Panc1 (cell line): ENCODE results near the gene PRPS2.

Experiments used
- CTCF ChIP-seq: fragments of 450-650 bp; IDR thresholded peaks from 2 replicates; pipeline ENCODE4 v1.5.1; 2017; ENCODE audit warnings: mild to moderate bottlenecking
- POLR2AphosphoS5 ChIP-seq: IDR thresholded peaks from 2 replicates; pipeline ENCODE4 v1.6.1; 2012; ENCODE audit warnings: mild to moderate bottlenecking, low read depth, low read length, moderate library complexity
- SIN3A ChIP-seq: IDR thresholded peaks from 2 replicates; pipeline ENCODE4 v1.6.1; 2012; ENCODE audit warnings: low read depth, mild to moderate bottlenecking, low read length, moderate library complexity, borderline replicate concordance; ENCODE audit not compliant: insufficient read depth
- TCF7L2 ChIP-seq: IDR thresholded peaks from 2 replicates; pipeline ENCODE4 v1.6.1; 2011; ENCODE audit warnings: mild to moderate bottlenecking, low read depth, low read length, inconsistent platforms
- TF ChIP-seq, protein P1 (sequence below), 2 experiments: IDR thresholded peaks; 2 replicates each; pipeline ENCODE4 v1.6.1; 2011 to 2012; ENCODE audit warnings: low read depth in 2 of 2, control low read depth in 1 of 2, low read length in 1 of 2, mild to moderate bottlenecking in 1 of 2, moderate library complexity in 1 of 2; ENCODE audit not compliant: insufficient read depth in 1 of 2

GRCh38 chrX:12802741-12803140 lies 11.5 kb downstream of the PRPS2 start:
- TF ChIP-seq CTCF (no peak), TCF7L2 (no peak), POLR2AphosphoS5 (no peak), SIN3A (no peak)
- TF ChIP-seq, protein P1, sequence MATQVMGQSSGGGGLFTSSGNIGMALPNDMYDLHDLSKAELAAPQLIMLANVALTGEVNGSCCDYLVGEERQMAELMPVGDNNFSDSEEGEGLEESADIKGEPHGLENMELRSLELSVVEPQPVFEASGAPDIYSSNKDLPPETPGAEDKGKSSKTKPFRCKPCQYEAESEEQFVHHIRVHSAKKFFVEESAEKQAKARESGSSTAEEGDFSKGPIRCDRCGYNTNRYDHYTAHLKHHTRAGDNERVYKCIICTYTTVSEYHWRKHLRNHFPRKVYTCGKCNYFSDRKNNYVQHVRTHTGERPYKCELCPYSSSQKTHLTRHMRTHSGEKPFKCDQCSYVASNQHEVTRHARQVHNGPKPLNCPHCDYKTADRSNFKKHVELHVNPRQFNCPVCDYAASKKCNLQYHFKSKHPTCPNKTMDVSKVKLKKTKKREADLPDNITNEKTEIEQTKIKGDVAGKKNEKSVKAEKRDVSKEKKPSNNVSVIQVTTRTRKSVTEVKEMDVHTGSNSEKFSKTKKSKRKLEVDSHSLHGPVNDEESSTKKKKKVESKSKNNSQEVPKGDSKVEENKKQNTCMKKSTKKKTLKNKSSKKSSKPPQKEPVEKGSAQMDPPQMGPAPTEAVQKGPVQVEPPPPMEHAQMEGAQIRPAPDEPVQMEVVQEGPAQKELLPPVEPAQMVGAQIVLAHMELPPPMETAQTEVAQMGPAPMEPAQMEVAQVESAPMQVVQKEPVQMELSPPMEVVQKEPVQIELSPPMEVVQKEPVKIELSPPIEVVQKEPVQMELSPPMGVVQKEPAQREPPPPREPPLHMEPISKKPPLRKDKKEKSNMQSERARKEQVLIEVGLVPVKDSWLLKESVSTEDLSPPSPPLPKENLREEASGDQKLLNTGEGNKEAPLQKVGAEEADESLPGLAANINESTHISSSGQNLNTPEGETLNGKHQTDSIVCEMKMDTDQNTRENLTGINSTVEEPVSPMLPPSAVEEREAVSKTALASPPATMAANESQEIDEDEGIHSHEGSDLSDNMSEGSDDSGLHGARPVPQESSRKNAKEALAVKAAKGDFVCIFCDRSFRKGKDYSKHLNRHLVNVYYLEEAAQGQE (IDR thresholded peaks at IDR 0.05; ENCODE audit: insufficient read depth in 1 of 2, low read depth in 2 of 2, low read length in 1 of 2): no peak
